ENCODE results near the gene GATA6.

GRCh38 chr18:22195052-22195451 is 25.7 kb downstream of the GATA6 start:
- TF ChIP-seq CTCF (conservative IDR thresholded peaks at IDR 0.05 in 1 of 2, IDR thresholded peaks at IDR 0.05 in 1 of 2; ENCODE audit: low read depth in 1 of 2, low read length in 2 of 2): no peak
- TF ChIP-seq EZH2 (IDR thresholded peaks at IDR 0.05; ENCODE audit: low read length, missing control alignments): no peak
